Uterus (tissue), 2 donors: ENCODE measurements around the gene KCNAB1.

Experiments
- POLR2A ChIP-seq, 2 donors: fragments of 450-650 bp; IDR thresholded peaks; one replicate each; pipeline ENCODE4 v1.6.1; 2016; ENCODE audit warnings: antibody characterized with exemption in 2 of 2, mild to moderate bottlenecking in 1 of 2, moderate library complexity in 1 of 2
- TF ChIP-seq, protein P1 (sequence below), 4 experiments: fragments of 200-600 bp in 2 of 4; fragments of 450-650 bp in 2 of 4; sonication (generic) in 2 of 4; IDR thresholded peaks; one replicate each; pipeline ENCODE4 v1.5.1; 2016 to 2019; ENCODE audit warnings: antibody characterized with exemption in 4 of 4, mild to moderate bottlenecking in 2 of 4, moderate library complexity in 1 of 4

GRCh38 chr3:156358232-156358631 is 237.9 kb downstream of the KCNAB1 start:
- TF ChIP-seq, protein P1, sequence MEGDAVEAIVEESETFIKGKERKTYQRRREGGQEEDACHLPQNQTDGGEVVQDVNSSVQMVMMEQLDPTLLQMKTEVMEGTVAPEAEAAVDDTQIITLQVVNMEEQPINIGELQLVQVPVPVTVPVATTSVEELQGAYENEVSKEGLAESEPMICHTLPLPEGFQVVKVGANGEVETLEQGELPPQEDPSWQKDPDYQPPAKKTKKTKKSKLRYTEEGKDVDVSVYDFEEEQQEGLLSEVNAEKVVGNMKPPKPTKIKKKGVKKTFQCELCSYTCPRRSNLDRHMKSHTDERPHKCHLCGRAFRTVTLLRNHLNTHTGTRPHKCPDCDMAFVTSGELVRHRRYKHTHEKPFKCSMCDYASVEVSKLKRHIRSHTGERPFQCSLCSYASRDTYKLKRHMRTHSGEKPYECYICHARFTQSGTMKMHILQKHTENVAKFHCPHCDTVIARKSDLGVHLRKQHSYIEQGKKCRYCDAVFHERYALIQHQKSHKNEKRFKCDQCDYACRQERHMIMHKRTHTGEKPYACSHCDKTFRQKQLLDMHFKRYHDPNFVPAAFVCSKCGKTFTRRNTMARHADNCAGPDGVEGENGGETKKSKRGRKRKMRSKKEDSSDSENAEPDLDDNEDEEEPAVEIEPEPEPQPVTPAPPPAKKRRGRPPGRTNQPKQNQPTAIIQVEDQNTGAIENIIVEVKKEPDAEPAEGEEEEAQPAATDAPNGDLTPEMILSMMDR (IDR thresholded peaks at IDR 0.05): no peak
- no peak for TF ChIP-seq POLR2A (IDR thresholded peaks at IDR 0.05)
